ENCODE data around the gene GLIS1.

DNA sequence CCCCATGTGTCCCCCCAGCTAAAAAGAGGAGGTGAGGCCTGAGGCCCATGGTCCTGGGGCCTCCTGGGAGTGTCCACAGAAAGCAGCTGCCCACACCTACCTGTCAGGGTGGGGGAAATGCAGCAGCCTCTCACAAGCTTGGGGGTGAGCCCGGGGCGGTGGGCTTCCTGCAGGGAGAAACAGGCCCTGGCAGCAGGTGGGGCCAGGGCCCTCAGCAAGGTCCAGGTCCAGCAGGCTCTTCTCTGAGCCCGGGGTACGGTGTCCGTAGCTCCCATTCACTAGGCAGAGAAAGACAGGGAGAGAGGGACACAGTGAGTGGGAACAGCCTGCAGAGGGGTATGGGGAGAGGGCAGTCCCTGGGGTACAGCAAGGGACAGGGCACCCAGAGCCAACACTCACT is 139.0 kb downstream of the GLIS1 start:
- TF ChIP-seq, protein P1, sequence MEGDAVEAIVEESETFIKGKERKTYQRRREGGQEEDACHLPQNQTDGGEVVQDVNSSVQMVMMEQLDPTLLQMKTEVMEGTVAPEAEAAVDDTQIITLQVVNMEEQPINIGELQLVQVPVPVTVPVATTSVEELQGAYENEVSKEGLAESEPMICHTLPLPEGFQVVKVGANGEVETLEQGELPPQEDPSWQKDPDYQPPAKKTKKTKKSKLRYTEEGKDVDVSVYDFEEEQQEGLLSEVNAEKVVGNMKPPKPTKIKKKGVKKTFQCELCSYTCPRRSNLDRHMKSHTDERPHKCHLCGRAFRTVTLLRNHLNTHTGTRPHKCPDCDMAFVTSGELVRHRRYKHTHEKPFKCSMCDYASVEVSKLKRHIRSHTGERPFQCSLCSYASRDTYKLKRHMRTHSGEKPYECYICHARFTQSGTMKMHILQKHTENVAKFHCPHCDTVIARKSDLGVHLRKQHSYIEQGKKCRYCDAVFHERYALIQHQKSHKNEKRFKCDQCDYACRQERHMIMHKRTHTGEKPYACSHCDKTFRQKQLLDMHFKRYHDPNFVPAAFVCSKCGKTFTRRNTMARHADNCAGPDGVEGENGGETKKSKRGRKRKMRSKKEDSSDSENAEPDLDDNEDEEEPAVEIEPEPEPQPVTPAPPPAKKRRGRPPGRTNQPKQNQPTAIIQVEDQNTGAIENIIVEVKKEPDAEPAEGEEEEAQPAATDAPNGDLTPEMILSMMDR (IDR thresholded peaks at IDR 0.05 in 4 of 5, conservative IDR thresholded peaks at IDR 0.05 in 1 of 5), result no peak
- TF ChIP-seq POLR2A (IDR thresholded peaks at IDR 0.05), result no peak
